Vagina (tissue), 2 donors: ENCODE measurements around the gene NCAPG.

Source experiments
- POLR2A ChIP-seq, 2 donors: fragments of 450-650 bp; IDR thresholded peaks; one replicate each; pipeline ENCODE4 v1.6.1; 2017; ENCODE audit warnings: antibody characterized with exemption in 2 of 2, mild to moderate bottlenecking in 2 of 2, moderate library complexity in 2 of 2
- POLR2AphosphoS5 ChIP-seq, 2 donors: sonication (generic); formaldehyde crosslinking; IDR thresholded peaks; one replicate each; pipeline ENCODE4 v1.9.0; 2017; ENCODE audit warnings: antibody characterized with exemption in 2 of 2, mild to moderate bottlenecking in 2 of 2, low read depth in 1 of 2; ENCODE audit not compliant: insufficient read depth in 1 of 2
- TF ChIP-seq, protein P1 (sequence below), 3 experiments: fragments of 450-650 bp in 2 of 3; fragments of 200-600 bp in 1 of 3; sonication (generic) in 1 of 3; IDR thresholded peaks; one replicate each; pipeline ENCODE4 v1.5.1; 2017 to 2019; ENCODE audit warnings: antibody characterized with exemption in 3 of 3, mild to moderate bottlenecking in 2 of 3, moderate library complexity in 2 of 3

- TF ChIP-seq, protein P1, sequence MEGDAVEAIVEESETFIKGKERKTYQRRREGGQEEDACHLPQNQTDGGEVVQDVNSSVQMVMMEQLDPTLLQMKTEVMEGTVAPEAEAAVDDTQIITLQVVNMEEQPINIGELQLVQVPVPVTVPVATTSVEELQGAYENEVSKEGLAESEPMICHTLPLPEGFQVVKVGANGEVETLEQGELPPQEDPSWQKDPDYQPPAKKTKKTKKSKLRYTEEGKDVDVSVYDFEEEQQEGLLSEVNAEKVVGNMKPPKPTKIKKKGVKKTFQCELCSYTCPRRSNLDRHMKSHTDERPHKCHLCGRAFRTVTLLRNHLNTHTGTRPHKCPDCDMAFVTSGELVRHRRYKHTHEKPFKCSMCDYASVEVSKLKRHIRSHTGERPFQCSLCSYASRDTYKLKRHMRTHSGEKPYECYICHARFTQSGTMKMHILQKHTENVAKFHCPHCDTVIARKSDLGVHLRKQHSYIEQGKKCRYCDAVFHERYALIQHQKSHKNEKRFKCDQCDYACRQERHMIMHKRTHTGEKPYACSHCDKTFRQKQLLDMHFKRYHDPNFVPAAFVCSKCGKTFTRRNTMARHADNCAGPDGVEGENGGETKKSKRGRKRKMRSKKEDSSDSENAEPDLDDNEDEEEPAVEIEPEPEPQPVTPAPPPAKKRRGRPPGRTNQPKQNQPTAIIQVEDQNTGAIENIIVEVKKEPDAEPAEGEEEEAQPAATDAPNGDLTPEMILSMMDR (IDR thresholded peaks at IDR 0.05) = no peak
- TF ChIP-seq POLR2A (IDR thresholded peaks at IDR 0.05) (no peak), POLR2AphosphoS5 (IDR thresholded peaks at IDR 0.05; ENCODE audit: insufficient read depth in 1 of 2, low read depth in 1 of 2) (no peak)
Observed at GRCh38 chr4:17770845-17771244, 39.9 kb upstream of the NCAPG start.
